C4-2B (cell line): Measurements from ENCODE around the gene NR3C1.

ENCODE experiments used
- ZFX ChIP-seq: fragments of 450-650 bp; IDR thresholded peaks from 2 replicates; pipeline ENCODE4 v1.6.1; 2017
- TF ChIP-seq, protein P1 (sequence below): fragments of 450-650 bp; conservative IDR thresholded peaks from 2 replicates; pipeline ENCODE4 v1.5.1; 2017; ENCODE audit warnings: mild to moderate bottlenecking

DNA sequence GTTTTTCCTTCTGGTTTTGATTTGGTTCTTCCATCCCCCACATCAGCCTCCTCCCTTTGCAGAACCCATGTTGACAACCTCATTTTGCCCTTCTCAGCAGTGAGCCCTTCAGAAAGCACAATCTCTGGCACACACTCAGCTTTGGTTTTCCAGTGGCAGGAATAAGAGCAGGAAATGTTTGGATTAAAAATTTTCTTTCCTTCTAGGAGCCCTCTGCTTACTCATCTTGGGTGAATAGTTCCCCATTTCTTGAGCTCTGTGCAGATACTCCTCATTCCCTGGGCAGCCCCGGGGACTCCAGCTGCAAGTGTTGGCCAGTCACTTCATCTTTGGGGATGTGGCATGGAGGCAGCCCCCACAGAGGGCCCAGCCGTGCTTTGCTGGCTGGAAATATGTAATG, 170.5 kb downstream of the NR3C1 start:
- TF ChIP-seq, protein P1, sequence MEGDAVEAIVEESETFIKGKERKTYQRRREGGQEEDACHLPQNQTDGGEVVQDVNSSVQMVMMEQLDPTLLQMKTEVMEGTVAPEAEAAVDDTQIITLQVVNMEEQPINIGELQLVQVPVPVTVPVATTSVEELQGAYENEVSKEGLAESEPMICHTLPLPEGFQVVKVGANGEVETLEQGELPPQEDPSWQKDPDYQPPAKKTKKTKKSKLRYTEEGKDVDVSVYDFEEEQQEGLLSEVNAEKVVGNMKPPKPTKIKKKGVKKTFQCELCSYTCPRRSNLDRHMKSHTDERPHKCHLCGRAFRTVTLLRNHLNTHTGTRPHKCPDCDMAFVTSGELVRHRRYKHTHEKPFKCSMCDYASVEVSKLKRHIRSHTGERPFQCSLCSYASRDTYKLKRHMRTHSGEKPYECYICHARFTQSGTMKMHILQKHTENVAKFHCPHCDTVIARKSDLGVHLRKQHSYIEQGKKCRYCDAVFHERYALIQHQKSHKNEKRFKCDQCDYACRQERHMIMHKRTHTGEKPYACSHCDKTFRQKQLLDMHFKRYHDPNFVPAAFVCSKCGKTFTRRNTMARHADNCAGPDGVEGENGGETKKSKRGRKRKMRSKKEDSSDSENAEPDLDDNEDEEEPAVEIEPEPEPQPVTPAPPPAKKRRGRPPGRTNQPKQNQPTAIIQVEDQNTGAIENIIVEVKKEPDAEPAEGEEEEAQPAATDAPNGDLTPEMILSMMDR: no peak
- no peak for TF ChIP-seq ZFX
